HG03064 (cell line): ENCODE results near the gene F8A2.
A peak's percentile ranks its signal among the peaks of the same experiment; 100 is the strongest.
"Not testable (repeated sequence)": the region's sequence is repeated elsewhere in the genome, so short reads cannot be mapped to it uniquely, and the experiment has no call there.

Experiments used
- ATAC-seq: cut with Tn5 transposase; IDR thresholded peaks from one replicate; pipeline ENCODE4 v1.9.1; 2021; ENCODE audit warnings: low read depth; ENCODE audit not compliant: unreplicated experiment

F8A2 gene

GRCh38 chrX:155381843-155382528 is at the start of gene F8A2:
F8A2 (plus strand) TSS chrX:155382095; CDS start chrX:155382115, 20 bp downstream.
- peak; percentile 70 for ATAC-seq

- ATAC-seq: no peak
These were observed 48.3 kb upstream of the F8A2 start for GRCh38 chrX:155333544-155334100.

- ATAC-seq: peak; percentile 73
These were observed 47.2 kb upstream of the F8A2 start, which contains the start of gene CLIC2 for GRCh38 chrX:155334486-155335336. CLIC2 (minus strand) TSS chrX:155334614; CDS start chrX:155334427, 187 bp downstream.

GRCh38 chrX:155335337-155335712 is 46.6 kb upstream of the F8A2 start:
- ATAC-seq: not testable (repeated sequence)

GRCh38 chrX:155345689-155346088 is 36.2 kb upstream of the F8A2 start:
- not testable (repeated sequence) for ATAC-seq

- ATAC-seq: not testable (repeated sequence)
These were observed 32.4 kb upstream of the F8A2 start for GRCh38 chrX:155349448-155349847.

GRCh38 chrX:155363712-155364111 is 18.2 kb upstream of the F8A2 start:
- not testable (repeated sequence) for ATAC-seq

GRCh38 chrX:155373777-155374458 is 8.0 kb upstream of the F8A2 start:
- not testable (repeated sequence) for ATAC-seq

- not testable (repeated sequence) for ATAC-seq
These were observed 2.1 kb upstream of the F8A2 start for GRCh38 chrX:155379802-155380201.

GRCh38 chrX:155382529-155382967 is 653 bp downstream of the F8A2 start:
- peak; percentile 51 for ATAC-seq

- no peak for ATAC-seq
These were observed 7.7 kb downstream of the F8A2 start for GRCh38 chrX:155389634-155390033.

- not testable (repeated sequence) for ATAC-seq
These were observed 12.9 kb downstream of the F8A2 start for GRCh38 chrX:155394747-155395276.

GRCh38 chrX:155406429-155406828 is 24.5 kb downstream of the F8A2 start:
- ATAC-seq: no peak

GRCh38 chrX:155417769-155418168 is 35.9 kb downstream of the F8A2 start:
- no peak for ATAC-seq
